Left ventricle myocardium superior (tissue), 1 donor: ENCODE measurements around the gene BAIAP3. TPM values are rescaled to one million over a fixed set of nuclear protein-coding genes. Genes with fewer than 3 reads are reported as not detected.
A peak's percentile ranks its signal among the peaks of the same experiment; 100 is the strongest.
"Not testable (repeated sequence)": the region's sequence is repeated elsewhere in the genome, so short reads cannot be mapped to it uniquely, and the experiment has no call there.

Source experiments
- ATAC-seq: fragments of 200-7000 bp; cut with Tn5 transposase; one replicate; pipeline ENCODE4 v1.9.1; 2020; ENCODE audit warnings: mild to moderate bottlenecking, moderate library complexity
- DNase-seq: peaks from one replicate; pipeline ENCODE4 v3.0.0-alpha.2; 2020
- intact Hi-C: fragments of 100-400 bp; cut with micrococcal nuclease; formaldehyde crosslinking; loops from one replicate; pipeline ENCODE4 v1.11.0; 2022
- long read RNA-seq: library from polyadenylated mRNA; unstranded; transcript quantifications from one replicate; pipeline ENCODE4 v2.0.0, GENCODE V29; 2021
- total RNA-seq: library from RNA; stranded (reverse); fragmentation: NEBNext Ultra II Directional; extraction: Animal tissue kit (Norgen Biotek cat#: 25700); gene quantifications from one replicate; pipeline ENCODE4 v1.2.1, GENCODE V29; 2021
- donor health status: DM: no; HTN: yes; CAD: no; lungs with severe emphysema.

The BAIAP3 gene, protein sequence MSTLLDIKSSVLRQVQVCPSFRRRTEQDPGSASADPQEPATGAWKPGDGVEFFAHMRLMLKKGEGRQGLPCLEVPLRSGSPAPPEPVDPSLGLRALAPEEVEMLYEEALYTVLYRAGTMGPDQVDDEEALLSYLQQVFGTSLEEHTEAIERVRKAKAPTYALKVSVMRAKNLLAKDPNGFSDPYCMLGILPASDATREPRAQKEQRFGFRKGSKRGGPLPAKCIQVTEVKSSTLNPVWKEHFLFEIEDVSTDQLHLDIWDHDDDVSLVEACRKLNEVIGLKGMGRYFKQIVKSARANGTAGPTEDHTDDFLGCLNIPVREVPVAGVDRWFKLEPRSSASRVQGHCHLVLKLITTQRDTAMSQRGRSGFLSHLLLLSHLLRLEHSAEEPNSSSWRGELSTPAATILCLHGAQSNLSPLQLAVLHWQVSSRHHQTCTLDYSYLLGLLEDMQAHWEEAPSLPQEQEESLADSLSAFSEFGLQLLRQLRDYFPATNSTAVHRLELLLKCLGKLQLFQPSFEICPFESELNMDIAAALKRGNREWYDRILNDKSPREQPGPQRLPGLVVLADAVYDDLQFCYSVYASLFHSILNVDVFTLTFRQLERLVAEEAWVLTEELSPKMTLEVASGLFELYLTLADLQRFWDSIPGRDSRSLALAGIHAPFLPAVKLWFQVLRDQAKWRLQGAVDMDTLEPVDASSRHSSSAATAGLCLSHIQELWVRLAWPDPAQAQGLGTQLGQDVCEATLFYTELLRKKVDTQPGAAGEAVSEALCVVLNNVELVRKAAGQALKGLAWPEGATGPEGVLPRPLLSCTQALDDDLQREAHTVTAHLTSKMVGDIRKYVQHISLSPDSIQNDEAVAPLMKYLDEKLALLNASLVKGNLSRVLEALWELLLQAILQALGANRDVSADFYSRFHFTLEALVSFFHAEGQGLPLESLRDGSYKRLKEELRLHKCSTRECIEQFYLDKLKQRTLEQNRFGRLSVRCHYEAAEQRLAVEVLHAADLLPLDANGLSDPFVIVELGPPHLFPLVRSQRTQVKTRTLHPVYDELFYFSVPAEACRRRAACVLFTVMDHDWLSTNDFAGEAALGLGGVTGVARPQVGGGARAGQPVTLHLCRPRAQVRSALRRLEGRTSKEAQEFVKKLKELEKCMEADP
- total RNA-seq = 5.2 TPM
- long read RNA-seq, partial matches to known transcripts = 4 of 5 reads
- long read RNA-seq, other reads (novel, unspliced or antisense) = 1 of 5 reads

DNA sequence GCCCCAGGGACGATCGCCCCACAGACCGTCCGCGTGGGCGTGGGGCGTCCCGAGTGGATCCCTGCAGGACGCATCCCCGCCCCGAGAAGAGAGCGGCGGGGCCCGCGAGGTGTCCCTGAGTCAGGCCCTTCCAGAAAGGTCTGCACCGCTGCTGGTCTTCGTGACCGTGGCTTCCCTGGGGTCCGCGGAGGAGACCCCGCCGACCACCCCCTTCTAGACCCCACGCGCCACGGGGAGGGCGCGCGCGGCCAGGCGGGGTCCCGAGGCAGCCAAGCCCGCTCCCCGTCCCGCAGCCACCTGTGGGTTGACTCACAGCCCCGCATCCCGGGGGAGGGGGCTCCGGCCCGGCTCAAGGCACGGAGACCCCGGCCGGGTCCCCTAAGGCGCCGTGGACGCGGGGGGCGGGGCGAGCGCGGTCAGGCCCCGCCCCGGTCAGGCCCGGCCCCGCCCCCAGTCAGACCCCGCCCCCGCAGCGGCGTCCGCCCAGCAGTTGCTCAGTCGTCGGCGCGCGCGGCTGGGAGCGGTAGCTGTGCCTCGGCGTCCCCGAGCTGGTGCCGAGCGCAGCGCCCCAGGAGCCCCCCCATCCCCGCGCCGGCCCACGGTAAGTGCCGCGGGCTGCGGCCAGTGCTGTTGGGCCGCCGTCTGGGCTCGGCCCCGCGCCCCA, at the start of gene BAIAP3:
TSS of gene BAIAP3 (plus strand) at position 497 of the 664 bp plus-strand sequence. CDS start 4,905 bp downstream, outside the sequence.
- intact Hi-C loops = no loop called here
- ATAC-seq (peak; percentile 79), DNase-seq (peak; percentile 70)

DNA sequence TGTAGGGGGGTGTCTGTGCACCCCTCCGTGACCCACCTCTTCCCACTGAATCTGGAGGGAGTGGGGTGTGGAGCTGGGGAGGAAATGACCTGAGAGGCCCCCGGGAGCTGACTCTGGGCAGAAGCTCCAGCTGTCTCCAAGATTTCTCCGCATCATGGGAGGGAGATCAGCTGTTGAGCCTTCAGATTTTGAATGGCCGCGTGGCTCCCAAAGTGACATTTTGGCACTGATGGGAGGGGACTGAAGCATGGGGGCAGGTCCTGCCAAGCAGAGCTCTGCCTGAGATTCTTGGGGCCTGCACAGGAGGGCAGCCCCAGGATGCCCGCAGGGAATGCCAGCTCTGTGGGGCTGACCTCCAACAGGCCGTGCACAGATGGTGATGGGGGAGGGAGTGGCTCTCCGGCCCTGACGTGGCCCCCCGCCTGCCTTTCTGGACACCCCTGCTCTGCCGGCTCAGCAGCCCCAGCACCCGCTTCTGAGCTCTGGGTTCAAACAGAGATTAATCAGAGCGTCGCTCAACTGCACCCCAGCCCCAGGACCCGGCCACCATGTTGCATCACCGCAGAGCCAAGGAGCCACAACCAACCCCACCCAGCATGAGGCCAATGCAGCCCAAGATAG, 49.3 kb upstream of the BAIAP3 start:
- ATAC-seq (no peak), DNase-seq (no peak)
- intact Hi-C loops = no loop called here

DNA sequence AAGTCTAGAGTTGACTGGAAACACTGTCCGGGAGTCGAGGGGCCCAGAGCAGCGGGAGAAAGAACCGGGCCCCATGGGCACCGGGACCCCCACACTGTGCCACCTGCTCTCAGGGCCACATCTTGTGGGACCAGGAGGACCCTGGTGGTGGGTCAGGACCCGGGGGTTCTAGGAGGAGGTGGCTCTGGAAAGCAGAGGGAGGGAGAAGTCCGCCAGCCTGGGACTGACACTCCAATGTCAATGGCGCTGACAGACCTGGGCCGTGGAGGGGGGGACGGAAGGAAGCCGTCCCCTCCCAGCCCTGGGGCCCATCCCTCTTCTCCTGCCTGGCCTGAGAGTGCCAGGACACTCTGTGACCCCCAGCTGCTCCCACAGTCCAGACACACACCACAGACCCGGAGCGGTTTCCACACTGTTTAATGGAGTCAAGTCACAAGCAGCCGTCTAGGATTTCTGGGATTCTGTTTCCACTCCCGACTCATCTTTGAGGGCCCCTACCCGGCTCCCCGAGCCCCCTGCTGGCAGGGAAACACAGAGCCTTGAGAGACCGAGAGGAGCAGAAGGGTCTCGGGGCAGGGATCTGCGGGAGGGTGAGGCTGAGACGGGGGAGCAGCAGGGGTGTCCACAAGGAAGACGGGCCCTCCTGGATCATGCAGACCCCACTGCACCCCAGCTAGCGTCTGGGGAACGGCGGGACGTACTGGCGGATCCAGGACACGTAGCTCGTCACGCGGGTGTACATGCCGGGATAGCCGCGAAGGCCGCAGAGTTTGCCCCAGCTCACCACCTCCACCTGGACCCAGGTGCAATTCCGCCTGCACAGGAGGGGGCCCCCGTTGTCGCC, 47.6 kb upstream of the BAIAP3 start:
- DNase-seq (no peak), ATAC-seq (no peak)
- intact Hi-C loops = no loop called here

DNA sequence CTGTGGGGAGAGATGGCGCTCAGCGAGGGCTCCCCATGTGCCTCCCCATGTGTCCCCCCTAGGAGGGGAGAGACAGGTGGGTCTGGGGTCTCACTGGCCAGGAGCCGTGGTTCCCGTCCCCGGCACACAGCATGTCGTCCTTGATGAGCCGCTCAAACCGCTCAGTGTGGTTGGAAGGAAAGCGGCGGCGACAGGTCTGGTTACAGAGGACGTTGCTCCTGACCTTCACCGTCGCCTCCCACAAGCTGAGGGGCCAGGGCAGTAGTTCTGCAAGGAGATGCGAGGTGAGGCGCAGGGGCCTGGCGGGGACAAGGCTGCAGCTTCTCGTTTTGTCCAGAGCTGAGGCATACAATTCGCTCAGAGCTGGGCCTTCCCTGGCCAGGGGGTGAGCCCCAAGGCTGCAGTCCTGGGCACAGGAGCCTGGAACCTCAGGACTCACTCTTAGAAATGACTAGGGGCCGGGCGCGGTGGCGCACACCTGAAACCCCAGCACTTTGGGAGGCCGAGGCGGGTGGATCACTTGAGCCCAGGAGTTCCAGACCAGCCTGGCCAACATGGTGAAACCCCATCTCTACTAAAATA, 46.8 kb upstream of the BAIAP3 start:
- intact Hi-C loops = no loop called here
- ATAC-seq (no peak), DNase-seq (no peak)

DNA sequence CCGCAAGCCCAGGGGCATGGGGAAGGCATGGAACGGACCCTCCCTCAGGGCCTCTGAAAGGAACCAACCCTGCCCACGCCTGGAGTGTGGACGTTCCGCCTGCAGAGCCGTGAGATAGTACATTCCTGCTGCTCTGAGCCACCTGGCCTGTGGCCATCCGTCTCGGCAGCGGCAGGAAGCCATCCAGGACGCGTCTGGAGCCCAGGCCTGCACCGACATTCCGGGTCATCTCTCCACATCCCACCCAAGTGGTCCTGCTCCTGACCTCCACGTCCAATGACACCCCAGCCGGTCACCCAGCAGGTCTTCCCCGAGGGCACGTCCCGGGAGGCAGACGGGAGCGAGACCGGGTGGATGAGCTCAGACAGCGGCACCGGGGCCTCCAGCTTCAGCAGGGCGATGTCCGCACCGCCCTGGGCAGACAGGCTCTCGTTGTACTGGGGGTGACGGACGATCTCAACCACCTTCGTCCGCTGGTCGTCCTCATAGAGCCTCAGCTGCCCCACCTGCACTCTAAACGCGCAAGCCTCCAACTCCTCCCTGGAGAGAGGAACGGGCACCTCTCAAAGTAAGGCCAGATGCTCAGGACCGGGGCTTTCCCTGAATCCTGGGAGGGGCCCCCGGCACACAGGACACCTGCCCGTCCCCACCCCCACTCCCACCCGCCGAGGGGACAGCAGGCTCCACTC, 45.3 kb upstream of the BAIAP3 start:
- ATAC-seq (peak; percentile 73), DNase-seq (peak; percentile 70)
- intact Hi-C loops = no loop called here

DNA sequence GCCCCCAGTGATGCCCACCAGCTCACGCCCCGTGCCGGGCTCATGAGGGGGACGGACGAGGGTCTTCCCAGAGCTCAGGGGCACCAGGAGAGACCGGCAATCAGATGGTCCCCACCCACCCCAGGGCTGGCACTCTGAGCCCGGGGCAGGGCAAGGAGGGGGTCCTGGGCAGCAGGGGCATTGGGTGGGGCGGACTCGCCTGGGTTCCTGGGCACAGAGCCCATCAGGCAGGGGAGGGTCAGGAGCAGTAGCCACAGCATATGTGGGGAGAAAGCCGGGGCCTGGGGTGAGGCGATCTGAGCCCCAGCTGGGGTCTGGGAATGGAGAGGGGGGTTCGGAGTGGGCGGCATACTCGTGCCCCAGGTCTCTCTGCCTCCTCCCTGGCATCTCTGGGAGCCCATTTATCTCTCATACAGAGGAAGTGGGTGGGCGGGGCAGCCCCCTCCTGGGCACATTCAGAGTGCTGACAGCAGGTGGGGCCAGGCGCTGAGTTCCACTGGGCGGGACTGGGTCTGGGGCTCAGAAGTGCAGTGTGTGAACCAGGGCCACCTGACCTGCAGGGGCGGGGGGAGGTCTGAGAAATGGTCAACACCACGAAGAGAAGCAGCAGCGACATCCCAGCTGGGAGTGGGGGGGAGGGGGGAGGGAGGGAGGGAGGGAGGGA, 44.5 kb upstream of the BAIAP3 start:
- ATAC-seq (peak; percentile 49), DNase-seq (peak; percentile 42)
- intact Hi-C loops = no loop called here

DNA sequence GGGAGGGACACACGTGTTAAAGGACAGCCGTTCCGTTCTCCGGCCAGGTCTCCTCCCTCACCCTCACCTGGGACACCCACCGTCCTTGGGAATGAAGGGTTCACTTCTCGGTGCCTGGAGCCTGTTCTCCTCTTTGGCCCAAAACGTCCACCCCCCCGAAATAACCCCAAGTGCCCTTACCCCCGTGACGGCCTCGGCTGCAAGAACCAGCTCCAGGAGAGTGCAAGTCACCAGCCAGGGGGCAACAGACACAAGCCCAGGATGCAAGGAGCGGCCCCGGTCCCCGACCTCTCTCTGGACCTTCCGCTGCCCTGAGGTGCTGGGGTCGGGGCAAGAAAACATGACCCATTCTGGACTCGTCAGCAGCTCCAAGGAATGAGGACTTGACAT, 44.0 kb upstream of the BAIAP3 start:
- intact Hi-C loops = no loop called here
- DNase-seq (no peak), ATAC-seq (no peak)

DNA sequence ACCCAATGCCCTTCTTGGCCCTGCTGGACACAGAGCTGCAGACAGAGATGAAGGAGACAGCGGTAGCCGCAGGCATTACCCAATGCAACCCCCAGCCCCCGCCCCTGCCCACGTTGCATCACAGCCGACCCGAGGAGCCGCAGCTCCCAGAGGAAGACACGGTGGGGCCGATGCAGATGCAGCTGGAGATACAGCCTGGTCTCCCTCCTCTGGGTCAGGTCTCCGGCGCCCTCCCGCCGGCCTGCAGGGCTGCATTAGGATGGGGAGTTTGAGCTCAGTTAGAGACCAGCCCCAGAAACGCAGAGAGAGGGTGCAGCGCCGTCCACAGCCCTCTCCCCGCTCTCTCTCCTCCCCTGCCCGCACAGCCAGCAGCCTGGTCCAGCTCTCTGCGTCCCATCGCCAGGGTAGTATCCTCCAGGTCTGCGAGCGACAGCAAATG, 43.4 kb upstream of the BAIAP3 start:
- intact Hi-C loops = no loop called here
- no peak for ATAC-seq
- no peak for DNase-seq

DNA sequence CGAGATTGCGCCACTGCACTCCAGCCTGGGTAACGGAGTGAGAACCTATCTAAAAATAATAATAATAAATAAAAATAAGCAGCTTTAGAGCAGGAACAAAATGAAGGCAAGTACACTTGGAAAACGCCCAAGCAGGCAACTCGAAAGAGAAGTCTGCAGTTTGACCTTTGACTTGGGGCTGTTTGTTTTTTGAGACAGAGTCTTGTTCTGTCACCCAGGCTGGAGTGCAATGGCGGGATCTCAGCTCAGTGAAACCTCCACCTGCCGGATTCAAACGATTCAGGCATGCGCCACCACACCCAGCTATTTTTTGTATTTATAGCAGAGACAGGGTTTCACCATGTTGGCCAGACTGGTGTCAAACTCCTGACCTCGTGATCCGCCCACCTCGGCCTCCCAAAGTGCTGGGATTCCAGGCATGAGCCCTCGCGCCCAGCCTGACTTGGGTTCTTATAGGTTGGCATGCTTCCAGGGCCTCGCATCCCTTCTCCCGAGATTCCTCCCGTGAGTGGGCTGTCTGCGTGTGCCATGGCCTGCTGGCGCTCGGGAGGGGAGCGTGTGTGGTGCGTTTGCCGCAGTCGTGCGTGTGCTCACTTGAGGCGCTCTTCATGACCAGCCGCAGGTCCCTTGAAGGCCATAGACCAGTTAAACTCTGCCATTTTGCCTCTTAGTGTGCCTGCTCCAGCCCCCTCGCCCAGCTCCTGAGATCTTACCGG, 42.4 kb upstream of the BAIAP3 start:
- DNase-seq (no peak), ATAC-seq (no peak)
- intact Hi-C loops = no loop called here

DNA sequence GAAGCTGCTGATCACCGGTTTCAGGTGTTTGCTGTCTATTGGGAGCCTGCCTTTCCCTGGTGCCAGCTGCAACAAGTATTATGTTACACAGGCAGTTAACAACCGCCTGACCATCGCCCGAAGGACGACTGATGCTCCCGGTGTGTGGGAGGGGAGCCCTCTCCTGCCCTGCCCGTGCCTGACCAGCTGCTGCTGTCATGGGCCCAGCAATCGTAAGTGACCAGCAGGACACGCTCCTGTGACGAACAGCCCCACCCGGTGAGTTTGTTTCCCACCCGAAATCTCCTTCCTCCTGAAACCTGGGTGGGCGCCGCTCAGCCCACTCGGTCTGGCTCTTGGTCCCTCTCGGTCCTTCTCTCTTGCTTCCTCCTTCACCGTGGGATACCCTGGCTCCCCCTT, 41.9 kb upstream of the BAIAP3 start:
- DNase-seq = no peak
- no peak for ATAC-seq
- intact Hi-C loops = no loop called here

DNA sequence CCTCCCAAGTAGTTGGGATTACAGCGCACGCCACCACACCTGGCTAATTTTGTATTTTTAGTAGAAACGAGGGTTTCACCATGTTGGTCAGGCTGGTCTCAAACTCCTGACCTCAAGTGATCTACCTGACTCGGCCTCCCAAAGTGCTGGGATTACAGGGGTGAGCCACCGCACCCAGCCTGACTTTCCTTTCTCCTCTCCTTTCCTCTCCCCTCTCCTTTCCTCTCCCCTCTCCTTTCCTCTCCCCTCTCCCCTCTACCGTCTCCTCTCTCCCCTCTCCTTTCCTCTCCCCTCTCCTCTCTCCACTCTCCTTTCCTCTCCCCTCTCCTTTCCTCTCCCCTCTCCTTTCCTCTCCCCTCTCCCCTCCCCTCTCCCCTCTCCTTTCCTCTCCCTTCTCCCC, 41.2 kb upstream of the BAIAP3 start:
- DNase-seq, ATAC-seq, intact Hi-C loops: not testable (repeated sequence)

DNA sequence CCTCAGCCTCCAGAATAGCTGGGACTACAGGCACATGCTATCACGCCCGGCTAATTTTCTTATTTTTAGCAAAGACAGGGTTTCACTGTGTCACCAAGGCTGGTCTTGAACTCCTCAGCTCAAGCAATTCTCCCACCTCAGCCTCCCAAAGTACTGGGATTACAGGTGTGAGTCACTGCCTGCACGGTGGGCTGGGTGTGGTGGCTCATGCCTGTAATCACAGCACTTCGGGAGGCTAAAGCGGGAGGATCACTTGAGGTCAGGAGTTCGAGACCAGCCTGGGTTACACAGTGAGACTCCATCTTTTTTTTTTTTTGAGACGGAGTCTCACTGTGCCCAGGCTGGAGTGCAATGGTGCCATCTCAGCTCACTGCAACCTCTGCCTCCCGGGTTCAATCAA, 40.6 kb upstream of the BAIAP3 start:
- intact Hi-C loops, ATAC-seq, DNase-seq: not testable (repeated sequence)

DNA sequence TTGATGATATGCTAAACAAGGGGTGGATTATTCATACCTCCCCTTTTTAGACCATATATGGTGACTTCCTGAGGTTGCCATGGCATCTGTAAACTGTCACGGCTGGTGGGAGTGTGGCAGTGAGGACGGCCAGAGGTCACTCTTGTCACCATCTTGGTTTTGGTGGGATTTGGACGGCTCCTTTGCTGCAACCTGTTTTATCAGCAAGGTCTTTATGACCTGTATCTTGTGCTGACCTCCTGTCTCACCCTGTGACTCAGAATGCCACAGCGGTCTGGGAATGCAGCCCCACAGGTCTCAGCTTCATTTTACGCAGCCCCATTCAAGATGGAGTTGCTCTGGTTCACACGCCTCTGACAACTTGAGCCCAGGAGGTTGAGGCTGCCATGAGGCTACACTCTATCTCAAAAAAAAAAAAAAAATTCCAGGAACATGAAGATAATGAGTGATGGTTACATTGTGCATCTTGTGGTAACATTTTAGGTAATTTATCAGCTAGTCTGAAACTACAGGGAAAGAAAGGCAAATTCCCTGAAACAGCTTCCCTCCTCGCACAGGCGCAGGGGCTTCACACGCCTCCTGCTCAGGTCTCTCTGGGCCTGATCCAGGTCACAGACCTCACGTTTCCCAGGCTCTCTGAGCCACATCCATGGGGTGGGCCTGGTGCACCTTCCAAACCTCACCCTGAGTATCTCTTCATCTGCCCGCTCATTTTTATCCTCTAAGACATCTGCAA, 39.4 kb upstream of the BAIAP3 start:
- ATAC-seq (no peak), DNase-seq (no peak)
- intact Hi-C loops = no loop called here

DNA sequence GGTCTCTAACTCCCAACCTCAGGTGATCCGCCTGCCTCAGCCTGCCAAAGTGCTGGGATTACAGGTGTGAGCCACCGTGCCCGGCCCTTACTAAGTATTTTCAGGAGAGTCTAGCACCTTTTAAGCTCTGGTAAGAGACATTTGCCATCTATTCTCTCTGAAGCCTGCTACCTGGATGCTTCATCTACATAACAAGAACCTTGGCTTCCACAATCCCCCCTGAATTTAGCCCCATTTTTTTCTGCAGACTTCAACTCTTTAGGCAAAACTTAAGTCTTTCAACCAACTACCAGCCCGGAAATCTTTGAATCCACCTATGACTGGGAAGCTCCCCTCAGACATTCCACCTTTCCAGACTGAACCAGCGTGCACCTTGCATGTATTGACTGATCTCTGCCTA, 38.0 kb upstream of the BAIAP3 start:
- no peak for DNase-seq
- no peak for ATAC-seq
- intact Hi-C loops = no loop called here

DNA sequence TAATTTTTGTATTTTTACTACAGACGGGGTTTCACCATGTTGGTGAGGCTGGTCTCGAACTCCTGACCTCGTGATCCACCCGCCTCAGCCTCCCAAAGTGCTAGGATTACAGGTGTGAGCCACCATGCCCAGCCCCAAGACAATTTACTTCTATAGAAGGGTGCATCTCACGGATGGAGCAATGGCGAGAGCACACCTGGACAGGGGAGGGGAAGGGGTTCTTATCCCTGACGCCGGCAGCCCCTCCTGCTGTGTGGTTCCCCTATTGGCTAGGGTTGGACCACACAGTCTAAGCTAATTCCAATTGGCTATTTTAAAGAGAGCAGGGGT, 36.8 kb upstream of the BAIAP3 start:
- intact Hi-C loops, DNase-seq, ATAC-seq: not testable (repeated sequence)
